IMR-90 (cell line): ENCODE results near the gene APC2. TPM values are rescaled to one million over a fixed set of nuclear protein-coding genes. Genes with fewer than 3 reads are reported as not detected.
A peak's percentile ranks its signal among the peaks of the same experiment; 100 is the strongest.

Experiments
- ATAC-seq: fragments of 200-7000 bp; cut with Tn5 transposase; 2 replicates; pipeline ENCODE4 v1.9.1; 2020; ENCODE audit warnings: low read depth, mild to moderate bottlenecking, moderate library complexity
- BruUV-seq: library from RNA; stranded (reverse); fragments of 400-500 nt; replicated peaks from 2 replicates; lab custom pipeline; 2021; lab: Mats Ljungman, UMichigan
- CTCF ChIA-PET: fragments of 300-600 bp; formaldehyde crosslinking; extraction: SDS; loops from one replicate; lab custom pipeline; 2021; ENCODE audit warnings: antibody characterized with exemption; lab: Yijun Ruan, JAX
- POLR2A ChIA-PET: fragments of 300-600 bp; sonication (Branson Sonifier 250); formaldehyde crosslinking; loops from one replicate; lab custom pipeline; 2022; ENCODE audit warnings: antibody characterized with exemption; ENCODE audit not compliant: unreplicated experiment; lab: Charles Lee
- DNase-seq: peaks from one replicate; pipeline ENCODE4 v3.0.0; 2013
- H2AFZ ChIP-seq: replicated peaks from 2 replicates; pipeline ENCODE3; 2013; ENCODE audit warnings: low read length, mild to moderate bottlenecking; ENCODE audit not compliant: poor library complexity
- H2AK5ac ChIP-seq: 2 replicates; pipeline ENCODE4 v1.6.1; 2013; ENCODE audit warnings: low read depth, low read length, inconsistent platforms
- H2AK9ac ChIP-seq: replicated peaks from 2 replicates; pipeline ENCODE3; 2013; ENCODE audit warnings: mild to moderate bottlenecking, low read depth, low read length, moderate library complexity; ENCODE audit not compliant: poor library complexity
- H2BK120ac ChIP-seq: 2 replicates; pipeline ENCODE4 v1.6.1; 2013; ENCODE audit warnings: low read depth, low read length, inconsistent platforms
- H2BK15ac ChIP-seq: 3 replicates; pipeline ENCODE4 v1.6.1; 2013; ENCODE audit warnings: low read depth, low read length, inconsistent platforms
- H2BK20ac ChIP-seq: 2 replicates; pipeline ENCODE4 v1.6.1; 2013; ENCODE audit warnings: low read depth, mild to moderate bottlenecking, inconsistent platforms, low read length, moderate library complexity
- H2BK5ac ChIP-seq: 2 replicates; pipeline ENCODE4 v1.6.1; 2013; ENCODE audit warnings: mild to moderate bottlenecking, low read depth, low read length, inconsistent platforms; ENCODE audit not compliant: poor library complexity, severe bottlenecking
- H3K14ac ChIP-seq: replicated peaks from 2 replicates; pipeline ENCODE4 v1.6.1; 2013; ENCODE audit warnings: low read depth, low read length, inconsistent platforms
- H3K18ac ChIP-seq: 2 replicates; pipeline ENCODE4 v1.6.1; 2013; ENCODE audit warnings: low read depth, low read length, control low read depth
- H3K23ac ChIP-seq: 2 replicates; pipeline ENCODE4 v1.6.1; 2013; ENCODE audit warnings: low read depth, low read length, inconsistent platforms
- H3K27ac ChIP-seq: 2 replicates; pipeline ENCODE4 v1.5.1; 2013; ENCODE audit warnings: mild to moderate bottlenecking, control low read depth, low read length; ENCODE audit not compliant: insufficient read depth
- H3K27me3 ChIP-seq: 2 replicates; pipeline ENCODE4 v1.6.1; 2013; ENCODE audit warnings: low read length; ENCODE audit not compliant: control insufficient read depth, insufficient read depth
- H3K36me3 ChIP-seq: 2 replicates; pipeline ENCODE4 v1.6.1; 2013; ENCODE audit warnings: low read length, mixed read lengths; ENCODE audit not compliant: control insufficient read depth, insufficient read depth
- H3K4ac ChIP-seq: 2 replicates; pipeline ENCODE4 v1.6.1; 2013; ENCODE audit warnings: low read depth, low read length, inconsistent platforms
- H3K4me1 ChIP-seq: 2 replicates; pipeline ENCODE4 v1.6.1; 2013; ENCODE audit warnings: low read length, mixed read lengths; ENCODE audit not compliant: control insufficient read depth, insufficient read depth
- H3K4me2 ChIP-seq: 2 replicates; pipeline ENCODE4 v1.6.1; 2013; ENCODE audit warnings: low read depth, mild to moderate bottlenecking, control low read depth, low read length, moderate library complexity
- H3K4me3 ChIP-seq: 2 replicates; pipeline ENCODE4 v1.5.1; 2013; ENCODE audit warnings: low read depth, mild to moderate bottlenecking, control low read depth, low read length, moderate library complexity; ENCODE audit not compliant: insufficient read depth
- H3K56ac ChIP-seq: 2 replicates; pipeline ENCODE4 v1.6.1; 2013; ENCODE audit warnings: low read length, inconsistent platforms; ENCODE audit not compliant: insufficient read depth; ENCODE audit errors: extremely low read depth
- H3K79me1 ChIP-seq, 2 experiments: 2 replicates each; pipeline ENCODE4 v1.6.1; 2013; ENCODE audit warnings: low read length in 2 of 2, inconsistent platforms in 1 of 2, low read depth in 1 of 2
- H3K9ac ChIP-seq: 2 replicates; pipeline ENCODE4 v1.6.1; 2013; ENCODE audit warnings: low read depth, low read length, control low read depth
- H3K9me1 ChIP-seq: 2 replicates; pipeline ENCODE4 v1.6.1; 2013; ENCODE audit warnings: low read length, inconsistent platforms; ENCODE audit not compliant: insufficient read depth
- H3K9me3 ChIP-seq: 2 replicates; pipeline ENCODE4 v1.6.1; 2013; ENCODE audit warnings: low read length; ENCODE audit not compliant: control insufficient read depth, insufficient read depth
- H4K20me1 ChIP-seq: 2 replicates; pipeline ENCODE4 v1.6.1; 2013; ENCODE audit warnings: low read length, inconsistent platforms; ENCODE audit not compliant: insufficient read depth
- H4K5ac ChIP-seq: 2 replicates; pipeline ENCODE4 v1.6.1; 2013; ENCODE audit warnings: mild to moderate bottlenecking, low read depth, low read length, control low read depth
- H4K8ac ChIP-seq, 2 experiments: 2 replicates each; pipeline ENCODE4 v1.6.1; 2013; ENCODE audit warnings: low read depth in 2 of 2, low read length in 2 of 2, control low read depth in 1 of 2, inconsistent platforms in 1 of 2
- H4K91ac ChIP-seq: 2 replicates; pipeline ENCODE4 v1.6.1; 2013; ENCODE audit warnings: low read depth, low read length, inconsistent platforms; ENCODE audit not compliant: insufficient read depth
- CEBPB ChIP-seq: IDR thresholded peaks from 2 replicates; pipeline ENCODE4 v1.6.1; 2012; ENCODE audit warnings: low read depth, low read length, improper control_type of control experiment
- CHD1 ChIP-seq: IDR thresholded peaks from 2 replicates; pipeline ENCODE4 v1.6.1; 2012; ENCODE audit warnings: low read depth, low read length, improper control_type of control experiment
- FOS ChIP-seq: fragments of 150-350 bp; IDR thresholded peaks from 2 replicates; pipeline ENCODE4 v1.6.1; 2016; ENCODE audit warnings: low read depth, low read length
- MAFK ChIP-seq: IDR thresholded peaks from 2 replicates; pipeline ENCODE4 v1.6.1; 2012; ENCODE audit warnings: low read depth, low read length, improper control_type of control experiment
- RAD21 ChIP-seq: IDR thresholded peaks from 2 replicates; pipeline ENCODE4 v1.6.1; 2012; ENCODE audit warnings: low read length, improper control_type of control experiment
- RCOR1 ChIP-seq: IDR thresholded peaks from 2 replicates; pipeline ENCODE4 v1.6.1; 2012; ENCODE audit warnings: mild to moderate bottlenecking, low read length, improper control_type of control experiment; ENCODE audit not compliant: insufficient replicate concordance
- RFX5 ChIP-seq: IDR thresholded peaks from 2 replicates; pipeline ENCODE4 v1.8.0; 2012; ENCODE audit warnings: low read depth, mild to moderate bottlenecking, low read length, moderate library complexity
- SMC3 ChIP-seq: fragments of 150-350 bp; IDR thresholded peaks from 2 replicates; pipeline ENCODE4 v1.6.1; 2016; ENCODE audit warnings: low read depth, mild to moderate bottlenecking, antibody characterized with exemption, low read length, moderate library complexity
- WGBS, 2 experiments: methylation state at CpG; one replicate each; pipeline versions ENCODE4 v1.1.5 to v1.1.7; 2013; ENCODE audit warnings: missing lambda C conversion rate in 2 of 2; ENCODE audit not compliant: insufficient read length in 1 of 2; ENCODE audit errors: extremely low coverage in 2 of 2; 5-methylcytosine and 5-hydroxymethylcytosine counted together
- dilution Hi-C: fragments of 300-500 bp; cut with HindIII; formaldehyde crosslinking; loops from one replicate; pipeline ENCODE4 v1.14.3; 2018; ENCODE audit warnings: low sequenced_read_pairs; ENCODE audit not compliant: unreplicated experiment
- in situ Hi-C: fragments of 300-500 bp; cut with MboI; formaldehyde crosslinking; loops from 3 replicates; pipeline ENCODE4 v1.14.3; 2019; ENCODE audit warnings: low sequenced_read_pairs, inconsistent platforms, mixed read lengths
- intact Hi-C: fragments of 100-400 bp; cut with micrococcal nuclease; formaldehyde crosslinking; loops from 2 replicates; pipeline ENCODE4 v1.10.0; 2022
- polyA plus RNA-seq, 3 experiments: library from polyadenylated mRNA; depleted of rRNA; stranded (reverse); fragments of >200 nt; gene quantifications; 2 replicates each; pipeline ENCODE4 v1.2.3, GENCODE V29; 2012; ENCODE audit warnings: low replicate concordance in 1 of 3
- total RNA-seq: library from RNA; depleted of rRNA; stranded (reverse); fragments of >200 nt; gene quantifications from 2 replicates; pipeline ENCODE4 v1.2.3, GENCODE V29; 2012

APC2 gene
- total and polyA plus RNA-seq, 2 of the 4 experiments (the other 2 are of a cell fraction) = 0.36 to 0.41 TPM

GRCh38 chr19:1507192-1507660, 57.3 kb downstream of the APC2 start:
- POLR2A ChIA-PET = no interaction called here
- H3K4me2 ChIP-seq = peak overlapping the region; percentile 37
- 0 out of 2 replicates have a peak overlapping the region, but pooled peaks have one; percentile 8 for H3K27ac ChIP-seq
- H4K20me1 ChIP-seq = no peaks in the 10 kb centered on the region; the same call in 1 of the 2 replicates
- no peak for TF ChIP-seq RFX5
- TF ChIP-seq CEBPB = no peak
- TF ChIP-seq MAFK = no peak
- TF ChIP-seq CHD1 = no peak
- TF ChIP-seq SMC3 = no peak
- TF ChIP-seq RAD21 = no peak
- TF ChIP-seq FOS = no peak
- TF ChIP-seq RCOR1 = no peak
- peaks cover 7% of the 10 kb centered on the region for H3K4me1 ChIP-seq
- dilution Hi-C loops (no loop called here), in situ Hi-C loops (no loop called here), intact Hi-C loops (no loop called here)
- no peak overlapping the region for H2BK120ac ChIP-seq
- H4K8ac ChIP-seq = peak overlapping the region in 1 of 2 experiments; percentile 86; a peak in 2 of 4 replicates
- H2AK5ac ChIP-seq = peak overlapping the region; percentile 74; the same call in 1 of the 2 replicates
- BruUV-seq = no TSS peak
- H3K18ac ChIP-seq = no peak overlapping the region
- H3K36me3 ChIP-seq = peaks cover 13% of the 10 kb centered on the region
- H3K9me1 ChIP-seq = no peaks in the 10 kb centered on the region; the same call in 1 of the 2 replicates
- H3K4me3 ChIP-seq = no peak overlapping the region
- CTCF ChIA-PET = no interaction called here
- peak overlapping the region; percentile 98 for H2AFZ ChIP-seq
- DNase-seq = no peak
- no peaks in the 10 kb centered on the region for H3K9me3 ChIP-seq
- peak overlapping the region; percentile 90 for H2AK9ac ChIP-seq
- H2BK15ac ChIP-seq = no peak overlapping the region
- peak overlapping the region; percentile 43 for H2BK5ac ChIP-seq
- peaks cover 4 to 9% of the 10 kb centered on the region in 2 experiments; a peak in 1 of 4 replicates for H3K79me1 ChIP-seq
- H2BK20ac ChIP-seq = no peak overlapping the region
- H3K23ac ChIP-seq = no peak overlapping the region
- H3K9ac ChIP-seq = no peak overlapping the region
- peak overlapping the region; percentile 45; the same call in 1 of the 2 replicates for H4K91ac ChIP-seq
- H3K14ac ChIP-seq = no peak overlapping the region
- peaks cover 3% of the 10 kb centered on the region; the same call in 1 of the 2 replicates for H3K27me3 ChIP-seq
- peak overlapping the region; percentile 48 for H3K4ac ChIP-seq
- WGBS, 2 experiments = 87% methylated on average over 12 of the region's 23 CpGs; no CpG with 5 or more reads in 1 of the 2 experiments
- peak overlapping the region; percentile 37 for H4K5ac ChIP-seq
- no peak overlapping the region for H3K56ac ChIP-seq
- no peak for ATAC-seq
